Aorta (tissue), 5 donors: ENCODE measurements around the gene GNG13. TPM values are rescaled to one million over a fixed set of nuclear protein-coding genes. Genes with fewer than 3 reads are reported as not detected.
A peak's percentile ranks its signal among the peaks of the same experiment; 100 is the strongest.

Source experiments
- ATAC-seq: fragments of 200-7000 bp; cut with Tn5 transposase; one replicate; pipeline ENCODE4 v1.9.1; 2022; ENCODE audit warnings: moderate library complexity; ENCODE audit not compliant: low FRiP score
- DNase-seq, 2 donors: peaks; one replicate each; pipeline ENCODE4 v3.0.0-alpha.2; 2020
- H3K27ac ChIP-seq, 2 donors: one replicate each; pipeline ENCODE4 v1.5.1; 2013; ENCODE audit warnings: low read length in 2 of 2, mild to moderate bottlenecking in 2 of 2, moderate library complexity in 2 of 2, control low read depth in 1 of 2, inconsistent platforms in 1 of 2, low read depth in 1 of 2
- H3K27me3 ChIP-seq, 2 donors: one replicate each; pipeline ENCODE4 v1.6.1; 2013; ENCODE audit warnings: control low read depth in 1 of 2, low read length in 1 of 2, mild to moderate bottlenecking in 1 of 2, moderate library complexity in 1 of 2; ENCODE audit not compliant: insufficient read depth in 2 of 2, control insufficient read depth in 1 of 2
- H3K36me3 ChIP-seq, 2 donors: one replicate each; pipeline ENCODE4 v1.6.1; 2013; ENCODE audit warnings: control low read depth in 1 of 2, low read length in 1 of 2, mild to moderate bottlenecking in 1 of 2; ENCODE audit not compliant: insufficient read depth in 2 of 2, control insufficient read depth in 1 of 2
- H3K4me1 ChIP-seq, 2 donors: one replicate each; pipeline ENCODE4 v1.6.1; 2013; ENCODE audit warnings: low read length in 2 of 2, control low read depth in 1 of 2, mild to moderate bottlenecking in 1 of 2, moderate library complexity in 1 of 2; ENCODE audit not compliant: insufficient read depth in 2 of 2, control insufficient read depth in 1 of 2
- H3K4me3 ChIP-seq, 2 donors: one replicate each; pipeline ENCODE4 v1.5.1; 2013; ENCODE audit warnings: low read length in 2 of 2, control low read depth in 1 of 2, mild to moderate bottlenecking in 1 of 2
- H3K9me3 ChIP-seq: one replicate; pipeline ENCODE4 v1.6.1; 2013; ENCODE audit warnings: mild to moderate bottlenecking, low read length; ENCODE audit not compliant: control insufficient read depth
- WGBS, 2 donors: extraction: QIAGEN DNeasy Blood & Tissue Kit; methylation state at CpG; one replicate each; pipeline ENCODE4 v1.1.7; 2013; 5-methylcytosine and 5-hydroxymethylcytosine counted together
- intact Hi-C, 2 donors: fragments of 100-400 bp; cut with DNase I; formaldehyde crosslinking; loops; one replicate each; pipeline versions ENCODE4 v1.14.2 to v1.15.0; 2022
- polyA plus RNA-seq, 2 donors: library from polyadenylated mRNA; stranded (reverse); fragments of 200-250 nt; gene quantifications; one replicate each; pipeline ENCODE4 v1.2.3, GENCODE V29; 2013
- total RNA-seq, 2 donors: library from RNA; stranded (reverse); fragmentation: NEBNext Ultra II Directional; extraction: Animal tissue kit (Norgen Biotek cat#: 25700); gene quantifications; one replicate each; pipeline ENCODE4 v1.2.1, GENCODE V29; 2021
- donor health status: healthy with polysubstance abuse.
- donor health status: Bipolar disorder and iron deficiency.
- donor health status: DM: no; HTN: no; CAD: no.
- donor health status: DM: no; HTN: no; CAD: no.
- donor health status: DM: yes; HTN: yes; CAD: no.

Gene GNG13
- total and polyA plus RNA-seq, 4 donors, result not detected

DNA sequence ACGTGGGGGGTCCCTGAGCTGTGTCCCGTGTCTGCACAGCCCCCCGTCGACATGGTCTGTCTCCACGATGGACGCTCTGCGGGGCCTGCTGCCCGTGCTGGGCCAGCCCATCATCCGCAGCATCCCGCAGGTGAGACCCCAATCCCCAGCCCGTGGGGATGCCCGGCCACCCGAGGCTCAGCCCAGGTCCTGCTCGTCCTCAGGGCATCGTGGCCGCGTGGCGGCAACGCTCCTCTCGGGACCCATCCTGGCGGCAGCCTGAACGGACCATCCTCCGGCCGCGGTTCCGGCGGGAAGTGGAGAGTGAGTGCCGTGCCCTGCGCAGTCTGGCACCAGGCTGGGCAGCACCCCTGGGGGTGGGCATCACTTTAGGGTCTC, 35.1 kb downstream of the GNG13 start:
- intact Hi-C loops, result no loop called here
- H3K4me1 ChIP-seq, result no peaks in the 10 kb centered on the region
- 89 to 90% methylated on average over 29 of the region's 29 CpGs for WGBS, 2 donors
- ATAC-seq (no peak), DNase-seq (no peak)
- no peaks in the 10 kb centered on the region for H3K36me3 ChIP-seq
- H3K27ac ChIP-seq, result no peak overlapping the region
- no peaks in the 10 kb centered on the region for H3K27me3 ChIP-seq
- H3K9me3 ChIP-seq, result no peaks in the 10 kb centered on the region
- H3K4me3 ChIP-seq, result no peak overlapping the region

- Histone ChIP-seq H3K36me3 (no peaks in the 10 kb centered on the region), H3K9me3 (no peaks in the 10 kb centered on the region), H3K4me3 (no peak overlapping the region), H3K27me3 (no peaks in the 10 kb centered on the region), H3K27ac (no peak overlapping the region), H3K4me1 (no peaks in the 10 kb centered on the region)
- no peak for ATAC-seq
- intact Hi-C loops, result no loop called here
- WGBS, 2 donors, result 82 to 90% methylated on average over 34 to 38 of the region's 38 CpGs
- no peak for DNase-seq
These were observed 35.6 kb downstream of the GNG13 start for GRCh38 chr16:764848-765487.

DNA sequence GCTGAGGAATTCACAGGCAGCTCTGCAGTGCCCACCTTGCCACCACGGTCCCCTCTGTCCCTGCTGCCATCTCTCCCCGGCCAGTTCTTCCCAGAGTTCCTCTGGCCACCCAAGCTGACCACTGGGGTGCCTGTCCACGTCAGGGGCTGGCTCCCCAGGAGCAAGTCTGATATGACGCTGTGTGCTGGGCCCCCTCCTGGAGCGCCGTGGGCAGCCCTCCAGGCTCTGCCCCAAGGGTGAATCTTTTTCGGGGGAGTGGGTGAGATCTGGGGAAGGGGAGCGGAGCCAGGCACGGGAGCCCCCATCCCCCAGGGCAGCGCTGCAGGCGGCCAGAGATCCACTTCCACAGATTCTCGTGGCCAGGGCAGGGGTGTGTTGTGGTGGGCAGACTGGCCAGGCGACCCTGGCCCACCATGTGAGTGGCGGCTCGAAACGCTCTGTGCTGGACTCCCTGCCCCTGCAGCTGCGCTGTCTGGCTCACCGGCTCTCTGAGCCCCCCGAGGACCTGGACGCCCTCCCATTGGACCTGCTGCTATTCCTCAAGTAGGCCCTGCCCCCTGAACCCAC, 36.3 kb downstream of the GNG13 start:
- Histone ChIP-seq H3K4me1 (no peaks in the 10 kb centered on the region), H3K36me3 (no peaks in the 10 kb centered on the region), H3K4me3 (no peak overlapping the region), H3K27me3 (no peaks in the 10 kb centered on the region), H3K9me3 (no peaks in the 10 kb centered on the region), H3K27ac (no peak overlapping the region)
- WGBS, 2 donors, result 61 to 70% methylated on average over 20 of the region's 20 CpGs
- intact Hi-C loops, result no loop called here
- ATAC-seq, result no peak
- no peak for DNase-seq

DNA sequence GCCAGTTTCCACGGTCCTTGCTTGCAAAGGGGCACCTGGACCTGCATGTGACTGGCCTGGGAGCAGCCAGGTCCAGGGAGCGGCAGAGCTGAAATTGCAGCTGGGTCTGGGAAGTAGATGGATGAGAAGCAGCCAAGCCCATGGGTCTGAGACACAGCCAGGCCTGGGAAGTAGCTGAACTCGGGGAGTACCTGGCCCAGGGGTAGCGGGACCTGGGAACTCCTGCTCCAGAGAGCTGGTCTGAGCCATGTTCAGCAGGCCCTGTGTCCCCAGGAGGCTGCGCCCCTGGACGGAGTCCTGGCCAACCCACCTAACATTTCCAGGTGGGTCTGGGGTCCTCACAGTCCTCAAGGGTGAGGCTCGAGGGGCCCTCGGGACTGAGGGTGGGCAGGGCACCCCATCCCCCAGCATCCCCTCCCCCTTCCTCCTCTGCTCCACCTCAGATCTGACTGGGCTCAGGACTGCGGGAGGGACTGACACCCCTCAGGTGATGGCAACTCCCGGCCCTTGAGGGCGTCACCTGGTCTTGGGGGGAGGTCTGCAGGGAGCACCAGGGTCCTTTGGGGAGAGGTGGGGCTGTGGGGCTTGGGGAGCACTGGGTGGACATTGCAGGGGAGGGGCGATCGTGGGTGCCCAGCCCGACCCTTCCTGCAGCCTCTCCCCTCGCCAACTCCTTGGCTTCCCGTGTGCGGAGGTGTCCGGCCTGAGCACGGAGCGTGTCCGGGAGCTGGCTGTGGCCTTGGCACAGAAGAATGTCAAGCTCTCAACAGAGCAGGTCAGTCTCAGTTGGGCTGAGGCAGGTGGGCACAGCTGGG, 37.0 kb downstream of the GNG13 start:
- no peak for ATAC-seq
- DNase-seq, result no peak
- Histone ChIP-seq H3K4me3 (no peak overlapping the region), H3K36me3 (no peaks in the 10 kb centered on the region), H3K4me1 (no peaks in the 10 kb centered on the region), H3K9me3 (no peaks in the 10 kb centered on the region), H3K27ac (no peak overlapping the region), H3K27me3 (no peaks in the 10 kb centered on the region)
- WGBS, 2 donors, result 69 to 77% methylated on average over 14 to 21 of the region's 21 CpGs
- intact Hi-C loops, result no loop called here

- H3K4me1 ChIP-seq, result no peaks in the 10 kb centered on the region
- intact Hi-C loops, result no loop called here
- 77 to 79% methylated on average over 17 of the region's 17 CpGs for WGBS, 2 donors
- no peaks in the 10 kb centered on the region for H3K27me3 ChIP-seq
- H3K27ac ChIP-seq, result no peak overlapping the region
- no peaks in the 10 kb centered on the region for H3K9me3 ChIP-seq
- DNase-seq (no peak), ATAC-seq (no peak)
- no peak overlapping the region for H3K4me3 ChIP-seq
- no peaks in the 10 kb centered on the region for H3K36me3 ChIP-seq
These were observed 37.8 kb downstream of the GNG13 start for GRCh38 chr16:762595-763268.

- Histone ChIP-seq H3K4me3 (no peak overlapping the region), H3K9me3 (no peaks in the 10 kb centered on the region), H3K27ac (no peak overlapping the region), H3K4me1 (no peaks in the 10 kb centered on the region), H3K36me3 (no peaks in the 10 kb centered on the region), H3K27me3 (no peaks in the 10 kb centered on the region)
- DNase-seq, result no peak
- 65 to 69% methylated on average over 22 of the region's 22 CpGs for WGBS, 2 donors
- intact Hi-C loops, result no loop called here
- ATAC-seq, result no peak
These were observed 38.7 kb downstream of the GNG13 start for GRCh38 chr16:761625-762513.

DNA sequence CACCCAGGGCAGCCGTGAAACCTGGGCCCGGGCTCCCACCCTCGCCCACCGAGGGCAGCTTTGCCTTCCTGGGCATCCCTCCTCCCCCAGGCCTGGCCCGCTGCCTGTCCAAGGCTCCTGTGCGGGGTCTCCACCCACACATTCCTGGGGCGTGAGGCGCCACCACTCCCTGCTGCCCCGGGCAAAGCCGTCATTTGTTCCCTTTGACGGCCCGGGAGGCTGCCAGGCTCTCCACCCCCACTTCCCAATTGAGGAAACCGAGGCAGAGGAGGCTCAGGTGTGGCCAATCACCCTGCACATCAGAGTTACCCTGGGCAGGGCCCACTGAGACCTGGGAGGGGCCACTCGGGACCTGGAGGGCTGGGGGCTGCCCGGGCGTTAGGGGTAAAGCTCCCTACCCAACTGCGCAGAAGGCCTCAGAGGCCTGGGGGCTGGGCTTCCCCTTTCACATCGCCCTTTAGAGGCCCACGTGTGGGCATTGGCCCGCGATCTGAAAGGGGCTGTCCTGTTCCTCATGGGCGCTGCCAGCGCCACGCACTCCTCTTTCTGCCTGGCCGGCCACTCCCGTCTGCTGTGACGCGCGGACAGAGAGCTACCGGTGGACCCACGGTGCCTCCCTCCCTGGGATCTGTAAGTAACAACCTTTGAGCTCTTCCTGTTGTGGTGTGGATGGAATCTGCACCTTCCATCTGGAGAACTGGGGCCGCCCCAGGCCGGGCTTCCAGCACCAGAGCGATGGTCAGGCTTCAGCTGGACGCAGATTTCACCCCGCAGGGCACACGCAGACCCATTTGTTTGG, 39.8 kb downstream of the GNG13 start, which contains the start of gene MSLN:
MSLN (plus strand) TSS at position 190 of the 799 bp plus-strand sequence. CDS start 1,947 bp downstream, outside the sequence.
- no peaks in the 10 kb centered on the region for H3K36me3 ChIP-seq
- no peak within 1 kb of the TSS for H3K27ac ChIP-seq
- WGBS, 2 donors, result 68 to 74% methylated on average over 37 of the region's 37 CpGs
- DNase-seq (no peak), ATAC-seq (peak; percentile 15)
- no peaks in the 10 kb centered on the region for H3K9me3 ChIP-seq
- H3K4me1 ChIP-seq, result no peaks in the 10 kb centered on the region
- intact Hi-C loops, result no loop called here
- H3K27me3 ChIP-seq, result no peaks in the 10 kb centered on the region
- no peak within 1 kb of the TSS for H3K4me3 ChIP-seq
